HEK293 (cell line): Measurements from ENCODE around the gene RALA.
A peak's percentile ranks its signal among the peaks of the same experiment; 100 is the strongest.

ENCODE experiments used
- BCL6B ChIP-seq: fragments of 450-650 bp; formaldehyde crosslinking; IDR thresholded peaks from 2 replicates; pipeline ENCODE4 v1.5.1; 2017; ENCODE audit warnings: missing biosample characterization, missing genetic modification characterization
- GLI4 ChIP-seq: fragments of 450-650 bp; formaldehyde crosslinking; IDR thresholded peaks from 2 replicates; pipeline ENCODE4 v1.5.1; 2016; ENCODE audit warnings: missing biosample characterization, missing genetic modification characterization
- HIC1 ChIP-seq: fragments of 450-650 bp; formaldehyde crosslinking; IDR thresholded peaks from 2 replicates; pipeline ENCODE4 v1.5.1; 2016; ENCODE audit warnings: missing biosample characterization, missing genetic modification characterization
- IKZF3 ChIP-seq: fragments of 450-650 bp; IDR thresholded peaks from 2 replicates; pipeline ENCODE4 v1.5.0; 2018; ENCODE audit warnings: missing biosample characterization, mild to moderate bottlenecking, missing genetic modification characterization, moderate library complexity
- KLF10 ChIP-seq: fragments of 450-650 bp; IDR thresholded peaks from 2 replicates; pipeline ENCODE4 v1.5.1; 2018; ENCODE audit warnings: missing biosample characterization, mild to moderate bottlenecking, missing genetic modification characterization
- TRIM28 ChIP-seq: IDR thresholded peaks from 2 replicates; pipeline ENCODE4 v1.6.1; 2011; ENCODE audit warnings: low read length, control low read depth, borderline replicate concordance
- ZBTB44 ChIP-seq: fragments of 450-650 bp; IDR thresholded peaks from 2 replicates; pipeline ENCODE4 v1.5.1; 2018; ENCODE audit warnings: missing biosample characterization, mild to moderate bottlenecking, missing genetic modification characterization
- ZBTB6 ChIP-seq: fragments of 450-650 bp; formaldehyde crosslinking; IDR thresholded peaks from 2 replicates; pipeline ENCODE4 v1.5.1; 2017; ENCODE audit warnings: missing biosample characterization, missing genetic modification characterization
- ZNF10 ChIP-seq: fragments of 450-650 bp; formaldehyde crosslinking; IDR thresholded peaks from 2 replicates; pipeline ENCODE4 v1.5.1; 2017; ENCODE audit warnings: missing biosample characterization, missing genetic modification characterization
- ZNF112 ChIP-seq: fragments of 450-650 bp; formaldehyde crosslinking; IDR thresholded peaks from 2 replicates; pipeline ENCODE4 v1.5.0; 2017; ENCODE audit warnings: missing biosample characterization, missing genetic modification characterization
- ZNF23 ChIP-seq: fragments of 450-650 bp; formaldehyde crosslinking; IDR thresholded peaks from 2 replicates; pipeline ENCODE4 v1.5.1; 2016; ENCODE audit warnings: missing biosample characterization, missing genetic modification characterization, borderline replicate concordance
- ZNF248 ChIP-seq: fragments of 450-650 bp; formaldehyde crosslinking; IDR thresholded peaks from 2 replicates; pipeline ENCODE4 v1.5.1; 2017; ENCODE audit warnings: missing biosample characterization, missing genetic modification characterization
- ZNF354C ChIP-seq: fragments of 450-650 bp; formaldehyde crosslinking; IDR thresholded peaks from 2 replicates; pipeline ENCODE4 v1.5.1; 2016; ENCODE audit warnings: missing biosample characterization, missing genetic modification characterization, low read depth, borderline replicate concordance
- ZNF37A ChIP-seq: fragments of 450-650 bp; IDR thresholded peaks from 2 replicates; pipeline ENCODE4 v1.5.1; 2018; ENCODE audit warnings: missing biosample characterization, missing genetic modification characterization
- ZNF510 ChIP-seq: fragments of 450-650 bp; formaldehyde crosslinking; IDR thresholded peaks from 2 replicates; pipeline ENCODE4 v1.5.1; 2018; ENCODE audit warnings: mild to moderate bottlenecking, missing genetic modification characterization, missing biosample characterization; ENCODE audit not compliant: insufficient replicate concordance
- ZNF560 ChIP-seq: fragments of 450-650 bp; formaldehyde crosslinking; IDR thresholded peaks from 2 replicates; pipeline ENCODE4 v1.5.1; 2017; ENCODE audit warnings: missing biosample characterization, missing genetic modification characterization, borderline replicate concordance
- ZNF670 ChIP-seq: fragments of 450-650 bp; formaldehyde crosslinking; IDR thresholded peaks from 2 replicates; pipeline ENCODE4 v1.5.1; 2016; ENCODE audit warnings: missing biosample characterization, missing genetic modification characterization, low read depth
- ZNF692 ChIP-seq: fragments of 450-650 bp; formaldehyde crosslinking; IDR thresholded peaks from 2 replicates; pipeline ENCODE4 v1.5.1; 2016; ENCODE audit warnings: missing biosample characterization, missing genetic modification characterization
- ZNF768 ChIP-seq: fragments of 450-650 bp; formaldehyde crosslinking; IDR thresholded peaks from 2 replicates; pipeline ENCODE4 v1.5.1; 2018; ENCODE audit warnings: missing biosample characterization, mild to moderate bottlenecking, missing genetic modification characterization
- ZNF776 ChIP-seq: fragments of 450-650 bp; formaldehyde crosslinking; IDR thresholded peaks from 2 replicates; pipeline ENCODE4 v1.5.0; 2017; ENCODE audit warnings: missing biosample characterization, missing genetic modification characterization, borderline replicate concordance
- ZNF791 ChIP-seq: fragments of 450-650 bp; formaldehyde crosslinking; IDR thresholded peaks from 2 replicates; pipeline ENCODE4 v1.5.1; 2016; ENCODE audit warnings: missing biosample characterization, missing genetic modification characterization
- ZNF830 ChIP-seq: fragments of 450-650 bp; IDR thresholded peaks from 2 replicates; pipeline ENCODE4 v1.5.0; 2018; ENCODE audit warnings: missing biosample characterization, missing genetic modification characterization, low read depth, mild to moderate bottlenecking, moderate library complexity
- TF ChIP-seq, protein P1 (sequence below): fragments of 450-650 bp; formaldehyde crosslinking; IDR thresholded peaks from 2 replicates; pipeline ENCODE4 v1.5.1; 2016; ENCODE audit warnings: missing biosample characterization, missing genetic modification characterization
- TF ChIP-seq, protein P2 (sequence below): fragments of 450-650 bp; formaldehyde crosslinking; optimal IDR thresholded peaks from 2 replicates; pipeline ENCODE3; 2016; ENCODE audit warnings: missing biosample characterization, mild to moderate bottlenecking, missing genetic modification characterization
- TF ChIP-seq, protein P3 (sequence below): fragments of 450-650 bp; formaldehyde crosslinking; IDR thresholded peaks from 2 replicates; pipeline ENCODE4 v1.5.1; 2016; ENCODE audit warnings: missing biosample characterization, missing genetic modification characterization

RALA gene

DNA sequence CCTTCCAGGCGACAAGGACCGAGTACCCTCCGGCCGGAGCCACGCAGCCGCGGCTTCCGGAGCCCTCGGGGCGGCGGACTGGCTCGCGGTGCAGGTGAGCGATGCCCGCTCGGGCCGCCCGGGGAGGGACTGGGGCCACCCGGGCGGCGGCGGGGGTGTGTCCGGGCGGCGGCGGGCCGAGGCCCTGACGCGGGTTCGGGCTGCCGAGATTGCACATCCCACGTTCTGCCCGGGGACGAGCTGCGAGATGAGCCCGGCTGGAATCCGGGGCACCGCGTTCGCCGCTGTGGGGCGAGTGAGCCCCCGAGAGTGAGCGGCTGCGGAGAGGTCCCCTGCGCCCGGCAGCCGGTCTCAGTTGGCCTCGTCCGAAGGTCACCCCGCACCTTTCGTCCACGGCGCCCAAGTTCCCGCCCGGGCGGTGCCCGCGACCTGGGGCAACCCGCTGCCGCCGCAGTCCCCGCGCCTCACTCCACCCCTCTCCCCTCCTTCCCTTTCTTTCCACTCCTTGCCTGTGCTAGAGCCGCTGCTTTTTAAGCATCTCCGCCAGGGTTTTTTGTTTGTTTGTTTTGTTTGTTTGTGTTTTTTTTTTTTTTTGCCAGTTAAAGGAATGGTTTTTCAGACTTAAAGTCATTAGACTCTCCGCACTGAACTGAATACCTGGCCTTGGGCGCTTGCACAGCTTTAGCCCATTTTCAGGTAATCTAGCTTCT lies 515 bp downstream of the RALA start (continued):
- TF ChIP-seq HIC1 (peak; percentile 81), KLF10 (tag by site-specific recombination) (peak; percentile 56; the same call in 1 of the 2 replicates), ZNF791 (tag by site-specific recombination) (no peak), BCL6B (tag by site-specific recombination) (no peak), ZNF776 (tag by site-specific recombination) (no peak), TRIM28 (no peak), GLI4 (tag by site-specific recombination) (no peak), ZNF510 (no peak), ZNF10 (tag by site-specific recombination) (no peak), ZNF37A (tag by site-specific recombination) (no peak), ZNF768 (tag by site-specific recombination) (no peak), ZNF670 (tag by site-specific recombination) (no peak), ZNF112 (tag by site-specific recombination) (no peak), ZNF830 (tag by site-specific recombination) (no peak), ZNF23 (no peak), ZBTB44 (no peak), ZNF248 (tag by site-specific recombination) (no peak), ZBTB6 (tag by site-specific recombination) (no peak), IKZF3 (tag by site-specific recombination) (no peak), ZNF354C (tag by site-specific recombination) (no peak), ZNF560 (no peak), ZNF692 (no peak)
- TF ChIP-seq, protein P1, sequence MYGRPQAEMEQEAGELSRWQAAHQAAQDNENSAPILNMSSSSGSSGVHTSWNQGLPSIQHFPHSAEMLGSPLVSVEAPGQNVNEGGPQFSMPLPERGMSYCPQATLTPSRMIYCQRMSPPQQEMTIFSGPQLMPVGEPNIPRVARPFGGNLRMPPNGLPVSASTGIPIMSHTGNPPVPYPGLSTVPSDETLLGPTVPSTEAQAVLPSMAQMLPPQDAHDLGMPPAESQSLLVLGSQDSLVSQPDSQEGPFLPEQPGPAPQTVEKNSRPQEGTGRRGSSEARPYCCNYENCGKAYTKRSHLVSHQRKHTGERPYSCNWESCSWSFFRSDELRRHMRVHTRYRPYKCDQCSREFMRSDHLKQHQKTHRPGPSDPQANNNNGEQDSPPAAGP, result no peak
- TF ChIP-seq, protein P2, sequence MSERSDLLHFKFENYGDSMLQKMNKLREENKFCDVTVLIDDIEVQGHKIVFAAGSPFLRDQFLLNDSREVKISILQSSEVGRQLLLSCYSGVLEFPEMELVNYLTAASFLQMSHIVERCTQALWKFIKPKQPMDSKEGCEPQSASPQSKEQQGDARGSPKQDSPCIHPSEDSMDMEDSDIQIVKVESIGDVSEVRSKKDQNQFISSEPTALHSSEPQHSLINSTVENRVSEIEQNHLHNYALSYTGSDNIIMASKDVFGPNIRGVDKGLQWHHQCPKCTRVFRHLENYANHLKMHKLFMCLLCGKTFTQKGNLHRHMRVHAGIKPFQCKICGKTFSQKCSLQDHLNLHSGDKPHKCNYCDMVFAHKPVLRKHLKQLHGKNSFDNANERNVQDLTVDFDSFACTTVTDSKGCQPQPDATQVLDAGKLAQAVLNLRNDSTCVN (tag by site-specific recombination), result peak; percentile 67
- TF ChIP-seq, protein P3, sequence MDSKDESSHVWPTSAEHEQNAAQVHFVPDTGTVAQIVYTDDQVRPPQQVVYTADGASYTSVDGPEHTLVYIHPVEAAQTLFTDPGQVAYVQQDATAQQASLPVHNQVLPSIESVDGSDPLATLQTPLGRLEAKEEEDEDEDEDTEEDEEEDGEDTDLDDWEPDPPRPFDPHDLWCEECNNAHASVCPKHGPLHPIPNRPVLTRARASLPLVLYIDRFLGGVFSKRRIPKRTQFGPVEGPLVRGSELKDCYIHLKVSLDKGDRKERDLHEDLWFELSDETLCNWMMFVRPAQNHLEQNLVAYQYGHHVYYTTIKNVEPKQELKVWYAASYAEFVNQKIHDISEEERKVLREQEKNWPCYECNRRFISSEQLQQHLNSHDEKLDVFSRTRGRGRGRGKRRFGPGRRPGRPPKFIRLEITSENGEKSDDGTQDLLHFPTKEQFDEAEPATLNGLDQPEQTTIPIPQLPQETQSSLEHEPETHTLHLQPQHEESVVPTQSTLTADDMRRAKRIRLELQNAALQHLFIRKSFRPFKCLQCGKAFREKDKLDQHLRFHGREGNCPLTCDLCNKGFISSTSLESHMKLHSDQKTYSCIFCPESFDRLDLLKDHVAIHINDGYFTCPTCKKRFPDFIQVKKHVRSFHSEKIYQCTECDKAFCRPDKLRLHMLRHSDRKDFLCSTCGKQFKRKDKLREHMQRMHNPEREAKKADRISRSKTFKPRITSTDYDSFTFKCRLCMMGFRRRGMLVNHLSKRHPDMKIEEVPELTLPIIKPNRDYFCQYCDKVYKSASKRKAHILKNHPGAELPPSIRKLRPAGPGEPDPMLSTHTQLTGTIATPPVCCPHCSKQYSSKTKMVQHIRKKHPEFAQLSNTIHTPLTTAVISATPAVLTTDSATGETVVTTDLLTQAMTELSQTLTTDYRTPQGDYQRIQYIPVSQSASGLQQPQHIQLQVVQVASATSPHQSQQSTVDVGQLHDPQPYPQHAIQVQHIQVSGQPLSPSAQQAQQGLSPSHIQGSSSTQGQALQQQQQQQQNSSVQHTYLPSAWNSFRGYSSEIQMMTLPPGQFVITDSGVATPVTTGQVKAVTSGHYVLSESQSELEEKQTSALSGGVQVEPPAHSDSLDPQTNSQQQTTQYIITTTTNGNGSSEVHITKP (tag by site-specific recombination), result peak; percentile 90
